HG03520 (cell line): ENCODE data around the gene NPPB.
"Not testable (repeated sequence)": the region's sequence is repeated elsewhere in the genome, so short reads cannot be mapped to it uniquely, and the experiment has no call there.

Experiments
- ATAC-seq: cut with Tn5 transposase; IDR thresholded peaks from one replicate; pipeline ENCODE4 v1.9.1; 2021; ENCODE audit warnings: mild to moderate bottlenecking, moderate library complexity; ENCODE audit not compliant: unreplicated experiment

The NPPB gene

DNA sequence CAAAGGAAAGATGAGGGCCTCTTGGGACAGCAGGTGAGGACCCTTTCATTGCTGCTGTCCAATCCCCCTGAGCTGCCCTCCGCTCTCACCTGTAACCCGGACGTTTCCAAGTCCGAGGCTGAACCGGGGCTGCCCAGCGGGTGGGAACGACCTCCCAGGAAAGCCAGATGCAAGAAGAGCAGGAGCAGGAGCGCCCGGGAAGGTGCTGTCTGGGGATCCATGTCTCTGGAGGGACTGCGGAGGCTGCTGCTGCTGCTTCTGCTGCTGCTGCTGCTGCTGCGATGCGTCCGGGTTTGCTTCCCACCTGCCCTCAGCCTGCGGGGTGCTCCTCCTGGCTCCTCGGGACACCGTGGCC lies at the start of gene NPPB:
TSS of gene NPPB (minus strand) at position 333 of the 355 bp plus-strand sequence. CDS start at position 221, 112 bp downstream.
- ATAC-seq = no peak

DNA sequence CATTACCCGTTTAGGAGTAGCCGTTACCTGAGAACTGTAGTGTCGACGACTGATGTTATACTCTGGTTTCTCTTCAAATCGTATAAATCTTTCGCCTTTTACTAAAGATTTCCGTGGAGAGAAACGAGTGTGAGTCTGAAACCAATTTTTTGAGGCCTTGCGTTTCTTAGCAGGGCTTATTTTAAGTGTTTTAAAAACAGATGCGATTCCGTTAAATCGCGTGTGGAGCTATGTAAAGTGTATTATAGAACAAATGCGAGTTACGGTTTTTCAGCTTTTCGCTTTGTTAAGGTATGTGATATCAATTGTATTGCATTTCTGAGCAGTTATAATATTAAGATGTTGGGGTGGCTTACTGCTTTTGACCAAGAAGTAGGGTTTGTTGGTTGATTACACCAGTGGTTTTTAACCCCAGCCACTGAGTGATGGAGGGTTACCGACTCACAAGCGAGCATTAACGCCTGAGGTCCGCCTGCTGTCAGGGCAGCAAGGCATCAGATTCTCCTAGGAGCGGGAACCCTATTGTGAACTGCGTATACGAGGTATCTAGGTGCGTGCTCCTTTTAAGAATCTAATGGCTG lies 49.4 kb upstream of the NPPB start:
- peak; percentile 52 for ATAC-seq

DNA sequence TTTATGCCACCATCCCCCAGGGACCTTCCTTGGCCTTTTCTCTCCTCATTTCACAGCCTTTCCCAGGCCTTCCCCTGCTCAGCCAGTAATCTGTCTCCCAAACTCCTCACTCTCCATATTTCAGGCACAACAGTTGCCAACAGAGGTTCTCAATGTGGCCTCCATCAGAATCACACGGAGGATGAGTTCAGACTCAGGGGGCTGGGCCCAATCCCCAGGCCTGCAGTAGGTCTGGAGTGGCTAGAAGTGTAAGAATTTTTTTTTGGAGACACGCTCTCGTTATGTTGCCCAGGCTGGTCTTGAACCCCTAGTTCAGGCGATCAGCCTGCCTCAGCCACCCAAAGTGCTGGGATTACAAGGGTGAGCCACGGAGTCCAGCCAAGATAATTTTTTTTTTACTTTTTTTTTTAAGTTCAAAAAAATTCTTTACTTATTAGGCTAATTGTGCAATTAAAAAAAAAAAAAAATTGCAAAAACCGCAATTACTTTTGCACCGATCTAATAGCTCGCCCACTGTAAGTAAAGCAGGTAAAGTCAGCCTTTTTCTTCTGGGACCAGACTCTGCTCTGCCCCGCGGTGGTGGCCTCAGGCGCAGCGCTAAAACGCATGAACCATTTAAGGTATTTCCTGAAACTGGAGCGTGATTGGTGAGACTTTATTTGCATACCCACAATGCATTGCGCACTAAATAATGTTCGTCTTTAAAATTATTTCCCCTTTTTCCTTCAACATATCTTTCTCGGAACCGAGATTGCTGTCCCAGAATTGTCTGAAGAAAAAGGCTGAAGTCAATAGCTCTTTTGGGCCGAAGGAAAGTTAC lies 48.7 kb upstream of the NPPB start:
- ATAC-seq = peak; percentile 42

DNA sequence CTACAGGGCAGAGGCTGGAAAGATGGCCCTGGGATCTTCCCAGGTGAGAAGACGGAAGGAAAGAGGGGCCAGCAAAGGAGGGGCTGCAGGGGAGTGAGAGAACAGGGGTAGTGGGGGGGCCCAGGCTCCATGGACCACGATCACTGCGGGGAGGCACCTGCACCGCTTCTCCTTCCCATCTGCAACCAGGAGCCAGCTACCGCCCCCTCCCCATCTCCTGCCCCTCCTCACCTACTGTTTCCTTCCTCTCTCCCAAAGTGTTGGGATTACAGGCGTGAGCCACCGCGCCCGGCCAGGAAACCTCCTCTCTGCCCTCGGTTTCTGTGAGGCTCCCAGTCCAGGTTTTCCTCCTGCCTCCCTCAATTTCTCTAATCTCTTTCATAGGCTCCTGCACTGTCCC lies 48.1 kb upstream of the NPPB start:
- no peak for ATAC-seq

DNA sequence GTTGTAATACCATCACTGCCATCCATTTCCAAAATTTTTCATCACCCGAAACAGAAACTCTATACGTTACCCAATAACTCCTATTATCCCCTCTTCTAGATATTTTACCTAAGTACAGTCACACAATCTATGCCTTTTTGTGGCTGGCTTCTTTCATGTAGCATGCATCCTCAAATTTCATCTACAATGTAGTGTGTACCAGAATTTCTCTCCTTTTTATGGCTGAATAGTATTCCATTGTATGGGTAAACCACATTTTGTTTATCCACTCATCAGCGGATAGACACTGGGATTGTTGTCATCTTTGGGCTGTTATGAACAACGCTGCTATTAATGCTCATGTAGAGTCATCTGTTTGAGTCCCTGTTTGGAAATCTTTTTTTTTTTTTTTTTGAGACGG lies 46.2 kb upstream of the NPPB start:
- no peak for ATAC-seq

DNA sequence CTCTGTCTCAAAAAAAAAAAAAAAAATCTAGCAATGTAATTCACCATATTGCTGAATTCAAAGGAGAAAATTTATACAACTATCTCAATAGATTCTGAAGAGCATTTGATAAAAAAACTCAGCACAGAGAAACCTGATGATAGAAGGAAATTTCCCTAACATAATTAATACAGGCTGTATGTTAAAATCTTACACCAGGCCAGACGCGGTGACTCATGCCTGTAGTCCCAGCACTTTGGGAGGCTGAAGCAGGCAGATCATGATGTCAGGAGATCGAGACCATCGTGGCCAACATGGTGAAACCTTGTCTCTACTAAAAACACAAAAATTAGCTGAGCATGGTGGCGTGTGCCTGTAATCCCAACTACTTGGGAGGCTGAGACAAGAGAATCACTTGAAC lies 45.4 kb upstream of the NPPB start:
- not testable (repeated sequence) for ATAC-seq

DNA sequence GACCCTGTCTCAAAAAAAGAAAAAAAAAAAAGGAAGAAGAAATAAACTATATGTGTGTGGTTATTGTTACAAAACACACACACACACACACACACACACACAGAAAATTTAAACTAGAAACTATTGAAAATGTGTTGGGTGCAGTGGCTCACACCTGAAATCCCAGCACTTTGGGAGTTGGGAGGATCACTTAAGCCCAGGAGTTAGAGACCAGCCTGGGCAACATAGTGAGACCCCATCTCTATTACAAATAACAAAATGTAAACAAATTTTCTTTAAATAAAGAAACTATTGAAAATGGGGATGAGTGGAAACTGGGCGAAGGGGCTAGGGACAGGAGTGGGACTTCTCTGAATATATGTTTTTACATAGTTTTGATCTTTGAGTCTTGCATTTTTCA lies 44.5 kb upstream of the NPPB start:
- ATAC-seq = no peak

DNA sequence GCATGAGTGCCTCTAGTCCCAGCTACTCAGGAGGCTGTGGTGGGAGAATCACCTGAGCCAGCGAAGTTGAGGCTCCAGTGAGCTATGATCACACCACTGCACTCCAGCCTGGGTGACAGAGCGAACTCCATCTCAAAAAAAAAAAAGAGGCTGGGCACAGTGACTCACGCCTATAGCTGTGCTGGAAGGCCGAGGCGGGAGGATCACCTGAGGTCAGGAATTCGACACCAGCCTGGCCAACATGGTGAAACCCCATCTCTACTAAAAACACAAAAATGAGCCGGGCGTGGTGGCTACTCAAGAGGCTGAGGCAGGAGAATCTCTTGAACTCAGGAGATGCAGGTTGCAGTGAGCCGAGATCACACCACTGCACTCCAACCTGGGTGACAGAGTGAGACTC lies 42.7 kb upstream of the NPPB start:
- ATAC-seq = not testable (repeated sequence)

DNA sequence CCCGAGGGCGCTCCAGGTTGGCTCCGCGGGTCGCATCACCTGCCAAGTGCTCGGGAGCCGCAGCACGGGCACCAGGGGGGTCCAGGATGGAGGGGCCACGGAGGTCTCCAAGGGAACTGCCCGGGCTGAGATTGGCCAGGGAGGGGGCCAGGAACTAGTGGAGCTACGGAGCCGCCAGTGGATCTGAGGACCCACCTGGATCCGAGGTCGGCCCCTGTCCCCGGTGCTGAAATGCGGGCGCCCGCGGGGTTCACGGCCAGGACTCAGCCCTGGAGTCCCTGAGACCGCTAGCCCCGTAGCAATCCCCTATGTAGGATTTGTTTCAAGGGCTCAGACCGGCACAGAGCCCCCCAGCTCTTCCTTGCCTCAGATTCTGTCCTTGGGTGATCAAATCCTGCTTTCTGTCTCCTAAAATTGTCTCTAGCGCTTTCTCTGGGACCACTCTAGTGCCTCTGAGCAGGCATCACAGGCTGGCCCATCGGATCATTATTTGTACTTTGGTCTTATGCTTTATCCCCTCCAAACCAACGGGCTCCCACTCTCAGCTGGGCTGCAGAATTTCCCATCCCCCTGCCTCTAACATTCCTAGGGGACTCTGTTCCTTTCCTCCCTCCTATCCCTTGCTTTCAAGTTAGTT lies 40.2 kb upstream of the NPPB start:
- no peak for ATAC-seq

DNA sequence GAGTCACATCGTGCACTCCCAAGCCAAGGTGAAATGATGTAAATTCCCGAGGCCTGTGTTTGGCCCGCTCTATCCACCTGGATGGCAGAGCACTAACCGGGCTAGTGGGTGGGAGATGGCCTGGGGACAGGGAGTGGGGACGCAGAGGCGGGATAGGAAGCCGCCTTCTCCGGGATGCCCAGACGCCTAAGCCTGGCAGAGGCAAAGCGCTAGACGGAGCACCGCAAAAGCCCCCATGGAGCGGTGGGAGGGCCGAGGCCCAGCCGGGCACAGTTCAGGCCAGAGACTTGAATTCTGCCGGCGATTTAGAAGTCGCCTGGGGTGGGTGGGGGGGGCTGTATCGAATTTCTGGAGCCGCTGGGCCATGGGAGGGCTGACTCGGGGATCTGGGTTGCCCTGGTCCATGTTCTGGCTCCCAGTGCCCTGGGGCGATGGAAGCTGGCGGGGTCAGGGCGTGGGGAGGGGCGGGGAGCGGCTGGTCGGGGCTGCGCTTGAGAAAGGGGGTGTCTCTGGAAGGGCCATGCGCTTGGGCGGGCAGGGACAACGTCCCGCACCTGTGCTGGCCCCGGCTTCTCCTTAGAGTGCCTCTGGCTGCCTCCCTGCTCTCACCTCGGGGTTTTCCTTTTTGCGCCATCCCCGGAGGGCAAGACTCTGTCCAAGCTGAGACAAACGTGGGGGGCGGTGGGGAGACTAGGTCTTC lies 39.5 kb upstream of the NPPB start:
- no peak for ATAC-seq

DNA sequence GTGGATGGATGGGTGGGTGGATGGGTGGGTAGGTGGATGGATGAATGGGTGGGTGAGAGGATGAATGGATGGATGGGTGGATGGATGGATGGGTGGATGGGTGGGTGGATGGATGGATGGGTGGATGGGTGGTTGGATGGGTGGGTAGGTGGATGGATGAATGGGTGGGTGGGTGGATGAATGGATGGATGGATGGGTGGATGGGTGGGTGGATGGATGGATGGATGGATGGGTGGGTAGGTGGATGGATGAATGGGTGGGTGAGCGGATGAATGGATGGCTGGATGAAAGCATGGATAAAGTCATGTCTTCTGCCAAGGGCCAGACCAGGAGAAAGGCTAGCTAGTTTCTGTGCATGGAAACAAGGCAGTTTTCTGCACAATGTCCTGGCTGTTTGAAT lies 35.8 kb upstream of the NPPB start:
- not testable (repeated sequence) for ATAC-seq

DNA sequence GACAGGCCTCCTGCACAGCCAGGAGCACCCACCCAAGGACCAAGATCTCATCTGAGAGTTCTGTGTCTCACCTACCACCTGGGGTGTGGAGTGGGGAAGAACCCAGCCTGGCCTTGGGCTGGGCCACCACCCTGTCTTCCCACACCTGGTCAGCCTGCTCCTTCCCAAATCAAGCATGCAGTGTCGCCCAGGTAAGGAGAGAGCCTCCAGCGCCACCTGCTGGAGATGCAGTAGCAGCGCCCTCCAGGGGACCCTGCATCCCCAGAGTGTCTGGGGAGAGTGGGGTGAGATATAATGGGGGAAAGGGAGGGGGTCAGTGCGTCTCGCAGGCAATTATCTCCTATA lies 35.1 kb upstream of the NPPB start:
- ATAC-seq = no peak

DNA sequence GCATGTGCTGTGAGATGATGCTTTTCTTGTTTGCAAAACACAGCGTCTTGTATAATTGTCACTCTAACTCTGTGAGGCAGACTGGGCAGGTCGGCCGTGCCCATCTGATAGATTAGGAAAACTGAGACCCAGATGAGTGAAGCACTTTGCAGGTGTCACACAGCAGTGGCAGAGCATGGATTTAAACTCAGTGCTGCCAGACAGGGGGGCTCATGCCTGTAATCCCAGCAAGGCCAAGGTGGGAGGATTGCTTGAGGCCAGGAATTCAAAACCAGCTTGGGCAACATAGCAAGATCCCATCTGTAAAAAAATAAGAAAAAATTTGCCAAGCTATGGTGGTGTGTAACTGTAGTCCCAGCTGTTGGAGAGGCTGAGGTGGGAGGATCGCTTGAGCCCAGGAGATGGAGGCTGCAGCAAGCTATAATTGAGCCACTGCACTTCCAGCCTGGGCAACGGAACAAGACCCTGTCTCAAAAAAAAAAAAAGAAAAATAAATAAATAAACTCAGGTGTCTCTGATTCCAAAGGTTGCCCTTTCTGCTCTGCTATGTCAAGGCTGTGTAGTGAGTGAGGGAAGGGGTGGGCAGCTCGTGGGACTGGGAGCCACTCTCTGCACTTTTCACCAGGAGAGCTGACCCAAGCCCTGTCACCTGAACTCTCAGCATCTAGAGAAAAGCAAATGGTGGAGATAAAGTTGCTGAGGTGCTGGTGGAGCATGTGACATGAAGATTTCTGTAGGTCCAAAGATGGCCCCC lies 32.9 kb upstream of the NPPB start:
- no peak for ATAC-seq

DNA sequence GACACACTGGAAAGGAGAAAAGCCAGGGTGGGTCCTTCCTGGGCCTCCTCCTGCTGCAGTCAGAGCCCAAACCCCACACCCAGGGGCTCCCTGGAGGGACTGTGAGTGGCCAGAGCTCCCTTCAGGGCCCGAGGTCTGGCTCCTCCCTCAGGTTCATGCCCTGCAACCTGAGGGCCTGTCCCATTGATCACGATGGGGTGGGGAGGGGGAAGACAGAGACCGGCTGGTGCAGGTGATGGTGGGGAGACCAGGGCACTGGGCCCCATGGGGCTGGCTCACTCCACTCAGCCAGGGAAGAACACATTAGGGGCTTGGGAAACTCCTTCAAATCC lies 30.1 kb upstream of the NPPB start:
- no peak for ATAC-seq

DNA sequence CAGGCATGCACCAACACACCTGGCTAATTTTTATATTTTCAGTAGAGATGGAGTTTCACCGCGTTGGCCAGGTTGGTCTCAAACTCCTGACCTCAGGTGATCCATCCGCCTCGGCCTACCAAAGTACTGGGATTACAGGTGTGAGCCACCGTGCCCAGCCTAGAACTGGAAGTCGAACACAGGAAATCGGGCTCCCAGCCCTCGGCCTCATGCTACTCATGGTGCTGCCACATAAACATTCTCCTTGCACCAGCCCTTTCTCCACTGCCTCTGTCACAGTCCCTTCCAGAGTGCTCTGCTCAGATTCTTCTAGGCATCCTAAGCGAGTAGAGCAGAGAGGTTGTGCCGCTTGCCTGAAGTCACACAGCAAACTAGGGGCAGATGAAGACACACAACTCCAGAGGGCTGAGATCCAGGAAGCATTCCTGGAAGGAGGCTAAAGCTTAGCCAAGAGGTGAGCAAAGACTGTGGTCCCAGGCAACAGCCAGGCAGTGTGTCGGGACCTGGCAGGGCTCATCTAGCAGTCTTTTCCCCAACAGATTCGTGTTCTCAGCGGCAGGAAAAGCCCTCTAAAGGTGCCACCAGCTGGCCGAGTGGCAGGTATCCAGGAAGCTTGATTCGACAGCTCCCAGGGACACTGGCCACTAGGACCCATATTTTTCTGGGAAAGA lies 29.6 kb upstream of the NPPB start:
- ATAC-seq = no peak

DNA sequence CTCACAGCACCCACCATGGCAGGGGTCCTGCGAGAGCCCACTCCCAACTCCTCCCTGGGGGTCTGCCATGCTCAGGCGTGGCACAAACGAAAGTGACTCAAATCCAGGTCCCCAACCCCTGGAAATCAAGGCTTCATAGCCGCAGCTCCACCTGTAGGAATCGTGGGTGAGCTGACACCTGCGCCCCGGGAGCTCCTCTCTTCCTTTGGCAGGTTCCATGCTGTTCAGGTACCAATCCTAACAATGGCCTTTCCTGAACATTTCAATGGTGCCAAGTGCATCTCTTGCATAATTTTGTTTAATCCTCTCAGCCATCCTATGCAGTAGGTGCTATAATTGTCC lies 28.9 kb upstream of the NPPB start:
- no peak for ATAC-seq

DNA sequence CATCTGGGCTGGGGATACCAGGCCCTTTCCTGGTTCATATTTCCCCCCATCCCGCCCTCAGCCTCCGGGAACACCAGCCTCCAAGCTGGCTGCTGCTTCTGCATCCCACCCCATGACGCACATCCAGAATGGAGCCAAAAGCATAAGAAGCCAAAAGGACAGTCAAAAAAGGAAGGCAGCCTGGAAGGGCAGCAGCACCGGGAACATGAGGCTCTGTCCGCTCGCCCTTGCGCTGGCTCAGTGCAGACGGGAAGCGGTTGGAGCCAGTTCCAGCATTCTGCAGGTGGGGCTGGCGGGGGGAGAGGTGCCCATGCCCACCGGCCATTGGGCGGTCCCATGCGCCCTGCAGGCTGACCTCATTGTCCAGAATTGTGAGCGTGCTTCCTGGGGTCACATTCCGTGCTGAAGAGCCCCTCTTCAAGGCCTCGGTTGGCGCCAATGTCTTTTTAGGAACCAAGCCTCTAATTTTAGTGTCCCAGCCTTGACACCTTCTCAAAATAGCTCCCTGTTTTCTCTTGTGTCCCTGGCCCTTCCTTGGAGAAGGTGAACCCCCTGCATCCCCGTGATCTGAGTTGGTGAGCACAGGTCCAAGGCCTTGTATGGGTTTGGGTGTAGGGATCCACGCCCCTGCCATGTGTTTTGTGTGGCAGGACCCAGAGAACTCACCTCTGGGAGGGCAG lies 28.4 kb upstream of the NPPB start:
- ATAC-seq = no peak

DNA sequence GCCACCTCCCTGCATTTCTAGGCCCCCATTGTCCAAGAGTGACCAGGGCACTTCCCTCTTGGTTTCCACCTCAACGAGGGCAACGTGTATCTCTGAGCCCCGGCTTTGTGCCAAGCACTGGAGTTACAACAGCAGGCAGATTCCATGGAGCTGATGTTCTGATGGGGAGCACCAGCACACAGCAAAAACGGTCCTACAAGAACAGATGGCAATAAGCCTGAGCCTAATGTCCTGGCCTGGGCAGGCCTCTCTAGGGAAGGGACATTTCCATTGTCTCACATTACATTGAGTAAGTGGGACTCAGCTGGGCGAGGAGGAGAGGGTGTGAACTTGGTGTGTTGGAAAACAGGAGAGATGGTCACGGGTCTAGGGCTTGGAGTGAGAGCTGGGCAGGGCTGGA lies 27.2 kb upstream of the NPPB start:
- no peak for ATAC-seq

DNA sequence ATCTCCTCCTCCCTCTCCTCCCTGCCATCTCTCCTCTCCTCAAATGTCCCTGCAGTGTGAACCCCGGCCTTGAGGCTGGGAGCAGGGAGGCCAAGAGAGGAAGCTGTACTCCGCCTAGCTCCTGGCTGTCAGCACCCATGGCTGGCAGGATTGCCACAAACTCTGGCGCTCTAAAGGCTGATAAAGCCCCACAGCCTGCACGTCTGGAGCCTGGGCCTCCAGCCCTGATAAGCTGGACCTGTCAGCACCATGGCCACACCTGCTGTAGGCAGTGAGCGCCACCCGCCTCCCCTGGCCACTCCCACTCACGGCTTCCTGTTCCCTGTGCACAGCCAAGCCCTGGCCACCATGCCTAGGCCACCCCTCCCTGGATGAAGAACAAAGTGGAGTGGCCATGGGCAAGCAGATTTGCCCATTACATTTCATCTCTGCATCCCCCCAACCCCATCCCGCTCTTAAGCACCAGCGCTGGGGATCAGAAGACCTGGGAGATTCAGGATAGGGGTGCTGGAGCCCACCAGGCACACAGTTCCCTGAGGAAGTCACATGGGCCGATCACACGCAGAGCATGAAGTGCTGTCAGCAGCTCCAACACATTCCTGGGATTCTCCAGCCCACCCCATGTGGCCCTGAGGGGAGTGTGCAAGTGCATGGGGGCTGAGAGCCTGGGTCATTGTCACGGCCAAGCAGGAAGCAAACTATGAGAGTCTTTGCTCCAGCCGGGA lies 24.2 kb upstream of the NPPB start:
- ATAC-seq = no peak
